ENCODE results near the gene DENND1C. TPM values are rescaled to one million over a fixed set of nuclear protein-coding genes. Genes with fewer than 3 reads are reported as not detected.
A peak's percentile ranks its signal among the peaks of the same experiment; 100 is the strongest.

DENND1C gene
- total and polyA plus RNA-seq, 8 donors, result 0.51 to 3.2 (median 1.7) TPM

DNA sequence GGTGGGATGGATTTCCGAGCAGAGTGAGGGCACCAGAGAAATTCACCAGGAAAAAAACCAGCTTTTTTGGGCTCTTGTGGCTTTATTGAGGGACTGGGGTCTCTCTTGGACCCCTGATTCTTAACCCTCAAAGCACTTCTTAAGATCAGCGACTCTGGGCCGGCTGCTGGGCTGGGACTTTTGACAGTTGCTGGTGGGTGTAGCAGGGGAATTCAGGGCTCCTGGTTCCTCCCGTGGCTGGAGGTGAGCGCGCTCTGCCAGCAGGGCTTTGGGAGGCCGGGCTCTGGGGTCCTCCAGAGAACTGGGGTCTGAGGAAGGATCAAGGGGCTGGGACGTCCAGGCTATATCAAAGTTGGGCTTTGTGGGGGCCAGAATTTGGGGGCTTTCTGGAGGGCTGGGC lies 14.2 kb downstream of the DENND1C start:
- intact Hi-C loops (cut with DNase I), result no loop called here
- no peak overlapping the region for H3K27ac ChIP-seq
- no peaks in the 10 kb centered on the region for H3K9me3 ChIP-seq
- DNase-seq (no peak), ATAC-seq (no peak), FAIRE-seq (no peak)
- H3K4me3 ChIP-seq, result no peak overlapping the region
- WGBS, 2 donors, result 87 to 99% methylated on average over 8 of the region's 8 CpGs
- H3K36me3 ChIP-seq, result peaks cover 0 to 11% (median 0%) of the 10 kb centered on the region in 3 donors
- TF ChIP-seq, protein P1, sequence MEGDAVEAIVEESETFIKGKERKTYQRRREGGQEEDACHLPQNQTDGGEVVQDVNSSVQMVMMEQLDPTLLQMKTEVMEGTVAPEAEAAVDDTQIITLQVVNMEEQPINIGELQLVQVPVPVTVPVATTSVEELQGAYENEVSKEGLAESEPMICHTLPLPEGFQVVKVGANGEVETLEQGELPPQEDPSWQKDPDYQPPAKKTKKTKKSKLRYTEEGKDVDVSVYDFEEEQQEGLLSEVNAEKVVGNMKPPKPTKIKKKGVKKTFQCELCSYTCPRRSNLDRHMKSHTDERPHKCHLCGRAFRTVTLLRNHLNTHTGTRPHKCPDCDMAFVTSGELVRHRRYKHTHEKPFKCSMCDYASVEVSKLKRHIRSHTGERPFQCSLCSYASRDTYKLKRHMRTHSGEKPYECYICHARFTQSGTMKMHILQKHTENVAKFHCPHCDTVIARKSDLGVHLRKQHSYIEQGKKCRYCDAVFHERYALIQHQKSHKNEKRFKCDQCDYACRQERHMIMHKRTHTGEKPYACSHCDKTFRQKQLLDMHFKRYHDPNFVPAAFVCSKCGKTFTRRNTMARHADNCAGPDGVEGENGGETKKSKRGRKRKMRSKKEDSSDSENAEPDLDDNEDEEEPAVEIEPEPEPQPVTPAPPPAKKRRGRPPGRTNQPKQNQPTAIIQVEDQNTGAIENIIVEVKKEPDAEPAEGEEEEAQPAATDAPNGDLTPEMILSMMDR (IDR thresholded peaks at IDR 0.05), result no peak
- peaks cover 0 to 6% (median 4%) of the 10 kb centered on the region in 3 donors for H3K4me1 ChIP-seq
- H3K27me3 ChIP-seq, result no peaks in the 10 kb centered on the region

DNA sequence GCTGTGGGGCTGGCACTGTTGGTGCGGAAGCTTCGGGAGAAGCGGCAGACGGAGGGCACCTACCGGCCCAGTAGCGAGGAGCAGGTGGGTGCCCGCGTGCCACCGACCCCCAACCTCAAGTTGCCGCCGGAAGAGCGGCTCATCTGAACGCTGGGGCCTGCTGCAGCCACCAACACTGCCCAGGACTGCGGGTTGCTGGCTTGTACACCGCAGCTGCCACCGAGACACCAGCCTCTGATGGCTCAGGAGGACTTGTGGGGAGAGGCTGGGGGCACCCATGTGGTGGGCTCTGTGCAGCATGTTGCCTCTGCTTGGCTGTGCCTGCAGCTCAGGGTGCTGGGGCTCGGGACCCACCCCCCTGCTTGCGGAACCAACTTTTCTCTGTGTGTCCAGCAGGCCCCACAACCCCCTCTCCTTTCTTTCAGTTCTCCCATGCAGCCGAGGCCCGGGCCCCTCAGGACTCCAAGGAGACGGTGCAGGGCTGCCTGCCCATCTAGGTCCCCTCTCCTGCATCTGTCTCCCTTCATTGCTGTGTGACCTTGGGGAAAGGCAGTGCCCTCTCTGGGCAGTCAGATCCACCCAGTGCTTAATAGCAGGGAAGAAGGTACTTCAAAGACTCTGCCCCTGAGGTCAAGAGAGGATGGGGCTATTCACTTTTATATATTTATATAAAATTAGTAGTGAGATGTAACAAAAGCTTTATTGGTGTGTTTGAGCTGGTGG lies 14.9 kb downstream of the DENND1C start:
- Histone ChIP-seq H3K27me3 (no peaks in the 10 kb centered on the region), H3K27ac (no peak overlapping the region), H3K36me3 (peaks cover 0 to 11% (median 0%) of the 10 kb centered on the region in 3 donors), H3K9me3 (no peaks in the 10 kb centered on the region), H3K4me3 (no peak overlapping the region), H3K4me1 (peaks cover 0 to 6% (median 4%) of the 10 kb centered on the region in 3 donors)
- 90 to 94% methylated on average over 18 to 21 of the region's 21 CpGs for WGBS, 2 donors
- FAIRE-seq, result no peak
- no peak for DNase-seq
- intact Hi-C loops (cut with DNase I), result no loop called here
- no peak for ATAC-seq
- TF ChIP-seq, protein P1 (IDR thresholded peaks at IDR 0.05), result no peak

DNA sequence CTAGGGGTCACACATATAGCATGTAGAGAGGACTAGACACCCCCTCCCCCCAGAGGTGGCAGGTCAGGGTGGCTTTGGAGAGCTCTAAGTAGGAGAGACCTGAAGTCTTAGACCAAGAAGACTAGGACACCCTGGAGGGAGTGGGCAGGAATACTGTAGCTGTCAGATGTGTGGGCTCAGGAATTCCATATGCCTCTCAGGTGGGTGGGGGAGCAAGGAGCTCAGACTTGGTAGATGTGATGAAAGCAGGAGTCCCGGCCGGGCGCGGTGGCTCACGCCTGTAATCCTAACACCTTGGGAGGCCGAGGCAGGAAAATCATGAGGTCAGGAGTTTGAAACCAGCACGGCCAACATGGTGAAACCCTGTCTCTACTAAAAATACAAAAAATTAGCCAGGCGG lies 15.9 kb downstream of the DENND1C start:
- TF ChIP-seq, protein P1 (IDR thresholded peaks at IDR 0.05), result no peak
- ATAC-seq, result no peak
- FAIRE-seq, result no peak
- Histone ChIP-seq H3K27me3 (no peaks in the 10 kb centered on the region), H3K9me3 (no peaks in the 10 kb centered on the region), H3K36me3 (peaks cover 0 to 11% (median 0%) of the 10 kb centered on the region in 3 donors), H3K4me3 (no peak overlapping the region), H3K27ac (no peak overlapping the region), H3K4me1 (peaks cover 0 to 6% (median 4%) of the 10 kb centered on the region in 3 donors)
- 93 to 96% methylated on average over 8 of the region's 8 CpGs for WGBS, 2 donors
- intact Hi-C loops (cut with DNase I), result no loop called here
- DNase-seq, result no peak

DNA sequence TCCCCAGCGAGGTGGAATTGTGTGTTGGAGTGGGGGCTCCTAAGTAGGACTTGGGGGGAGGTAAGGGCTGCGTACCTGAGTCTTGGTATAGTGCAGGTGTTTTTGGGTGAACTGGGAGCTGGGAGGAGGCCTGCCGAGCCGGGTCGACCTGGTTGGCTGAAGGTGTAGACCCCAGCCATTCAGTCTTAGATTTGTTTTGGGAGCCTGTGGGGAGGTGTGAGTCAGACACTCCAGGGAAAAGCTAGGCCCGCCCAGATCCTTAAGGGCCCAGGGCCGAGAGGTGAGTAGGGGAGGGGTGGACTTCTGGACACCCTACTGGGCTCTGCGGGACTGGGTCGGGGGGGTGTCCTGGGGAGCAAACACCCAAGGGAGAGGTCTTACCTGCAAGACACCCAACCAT lies 16.6 kb downstream of the DENND1C start:
- peak overlapping the region in 2 of 4 donors; percentile 95 to 96 for H3K27ac ChIP-seq
- no peak for ATAC-seq
- WGBS, 2 donors, result 6 to 8% methylated on average over 9 of the region's 9 CpGs

More for the DNA sequence above, 16.6 kb downstream of the DENND1C start:
- FAIRE-seq (no peak), DNase-seq (no peak)
- TF ChIP-seq, protein P1 (IDR thresholded peaks at IDR 0.05), result no peak
- H3K36me3 ChIP-seq, result peaks cover 0 to 11% (median 0%) of the 10 kb centered on the region in 3 donors
- peaks cover 0 to 6% (median 4%) of the 10 kb centered on the region in 3 donors for H3K4me1 ChIP-seq
- intact Hi-C loops (cut with DNase I), result no loop called here
- H3K9me3 ChIP-seq, result no peaks in the 10 kb centered on the region
- H3K4me3 ChIP-seq, result peak overlapping the region in 3 of 4 donors; percentile 62 to 94 (median 71)
- no peaks in the 10 kb centered on the region for H3K27me3 ChIP-seq
